Activated T-cell treated with anti-CD3 and anti-CD28 coated beads for 4 hours (primary cell): ENCODE data around the gene OLFM1.
"Not testable (repeated sequence)": the region's sequence is repeated elsewhere in the genome, so short reads cannot be mapped to it uniquely, and the experiment has no call there.

ENCODE experiments used
- DNase-seq: peaks from one replicate; pipeline ENCODE4 v3.0.0-alpha.2; 2020

The OLFM1 gene

GRCh38 chr9:135109650-135110049, 22.2 kb downstream of the OLFM1 start:
- DNase-seq: no peak

GRCh38 chr9:135110416-135110815, 22.9 kb downstream of the OLFM1 start:
- no peak for DNase-seq

- not testable (repeated sequence) for DNase-seq
Measured at GRCh38 chr9:135111600-135111999, 24.1 kb downstream of the OLFM1 start.

- no peak for DNase-seq
Measured at GRCh38 chr9:135116371-135116770, 28.9 kb downstream of the OLFM1 start.

GRCh38 chr9:135116881-135117280, 29.4 kb downstream of the OLFM1 start:
- no peak for DNase-seq

GRCh38 chr9:135117281-135117680, 29.8 kb downstream of the OLFM1 start:
- DNase-seq: no peak

GRCh38 chr9:135119496-135120064, 32.1 kb downstream of the OLFM1 start:
- no peak for DNase-seq

GRCh38 chr9:135120249-135120648, 32.8 kb downstream of the OLFM1 start:
- DNase-seq: no peak

- no peak for DNase-seq
Measured at GRCh38 chr9:135122316-135122715, 34.8 kb downstream of the OLFM1 start.

GRCh38 chr9:135123126-135123772, 35.8 kb downstream of the OLFM1 start:
- no peak for DNase-seq

- no peak for DNase-seq
Measured at GRCh38 chr9:135123773-135124134, 36.3 kb downstream of the OLFM1 start.

GRCh38 chr9:135126451-135127187, 39.2 kb downstream of the OLFM1 start:
- no peak for DNase-seq

- no peak for DNase-seq
Measured at GRCh38 chr9:135127718-135128670, 40.5 kb downstream of the OLFM1 start.

GRCh38 chr9:135129137-135129695, 41.7 kb downstream of the OLFM1 start:
- no peak for DNase-seq

- no peak for DNase-seq
Measured at GRCh38 chr9:135130207-135130976, 42.9 kb downstream of the OLFM1 start.

- DNase-seq: no peak
Measured at GRCh38 chr9:135131488-135131887, 44.0 kb downstream of the OLFM1 start.

- no peak for DNase-seq
Measured at GRCh38 chr9:135132008-135132407, 44.5 kb downstream of the OLFM1 start.

- no peak for DNase-seq
Measured at GRCh38 chr9:135134268-135135022, 47.0 kb downstream of the OLFM1 start.

- DNase-seq: no peak
Measured at GRCh38 chr9:135135171-135135928, 47.9 kb downstream of the OLFM1 start.

- no peak for DNase-seq
Measured at GRCh38 chr9:135135929-135136315, 48.5 kb downstream of the OLFM1 start.

- no peak for DNase-seq
Measured at GRCh38 chr9:135136481-135136880, 49.0 kb downstream of the OLFM1 start.
